Stimulated activated naive CD8-positive, alpha-beta T cell treated with anti-CD3 and anti-CD28 coated beads, Interleukin-15, Interleukin-2, amounts not matched to agents 100 U/mL and 50 U/mL, for 24 hours (primary cell): ENCODE measurements around the gene RFXANK.

Experiments
- ATAC-seq: fragments of 150-1000 bp; cut with Tn5 transposase; one replicate; pipeline ENCODE4 v1.10.0; 2021
- DNase-seq: peaks from one replicate; pipeline ENCODE4 v3.0.0; 2021

The RFXANK gene

DNA sequence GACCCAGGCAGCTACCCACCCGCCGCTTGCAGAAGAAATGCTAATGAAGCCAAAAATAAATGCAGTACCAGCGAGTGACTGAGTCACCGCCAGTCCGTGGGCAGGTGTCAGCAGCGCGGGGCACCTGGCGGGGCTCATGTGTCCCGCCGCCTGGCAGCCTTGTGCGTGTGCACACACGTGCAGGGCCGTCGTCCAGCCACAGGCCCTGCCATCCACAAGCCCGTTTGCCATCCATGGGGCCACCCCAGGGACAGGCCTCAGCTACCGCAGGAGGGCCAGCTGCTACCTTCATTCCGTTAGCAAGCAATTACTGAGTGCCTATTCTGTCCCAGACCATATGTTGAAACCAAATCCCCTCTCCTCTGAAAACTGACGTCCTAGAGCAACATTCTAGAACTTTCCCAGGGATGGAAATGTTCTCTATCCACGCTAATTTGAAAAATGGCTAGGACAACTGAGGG lies 40.2 kb downstream of the RFXANK start:
- DNase-seq (no peak), ATAC-seq (no peak)

DNA sequence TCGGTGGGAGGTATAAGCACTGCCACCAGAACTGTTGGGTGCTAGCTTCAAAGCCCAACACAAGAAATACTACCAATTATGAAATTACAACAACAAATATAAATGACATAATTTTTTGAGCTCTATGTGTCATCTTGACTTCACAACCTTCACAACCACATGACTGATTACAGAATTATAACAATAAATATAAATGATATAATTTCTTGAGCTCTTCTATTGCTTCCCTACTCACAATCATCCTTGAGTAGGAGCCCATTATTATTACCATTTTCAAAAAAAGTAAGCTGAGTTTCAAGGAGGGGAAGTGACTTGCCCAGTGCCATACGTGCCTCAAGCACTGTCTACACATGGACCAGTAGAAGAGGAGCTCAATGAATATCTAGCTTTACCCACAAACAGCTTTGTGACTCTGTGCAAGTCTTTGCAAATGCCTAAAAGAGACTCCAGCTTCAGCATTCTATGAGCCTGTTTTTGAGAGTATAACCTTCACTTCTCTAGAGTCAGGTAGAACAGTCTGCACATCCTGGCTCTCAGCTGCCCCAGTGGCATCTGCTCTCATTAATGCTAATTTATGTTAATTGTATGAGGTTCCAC lies 42.3 kb downstream of the RFXANK start:
- ATAC-seq (no peak), DNase-seq (no peak)

DNA sequence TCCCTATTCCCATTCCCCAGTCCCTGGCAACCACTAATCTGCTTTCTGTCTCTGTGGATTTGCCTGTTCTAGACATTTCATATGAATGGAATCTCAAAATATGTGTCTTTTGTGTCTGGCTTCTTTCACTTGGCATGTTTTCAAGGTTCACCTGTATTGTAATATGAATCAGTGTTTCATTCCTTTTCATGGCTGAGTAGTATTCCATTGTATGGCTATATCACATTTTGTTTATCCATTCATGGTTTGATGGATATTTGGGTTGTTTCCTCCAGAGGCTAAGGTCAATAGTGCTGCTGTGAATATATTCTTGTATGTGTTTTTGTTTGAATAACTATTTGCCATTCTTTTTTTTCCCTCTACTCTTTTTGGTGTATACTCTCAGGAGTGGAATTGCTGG lies 44.1 kb downstream of the RFXANK start:
- no peak for ATAC-seq
- DNase-seq, result no peak

DNA sequence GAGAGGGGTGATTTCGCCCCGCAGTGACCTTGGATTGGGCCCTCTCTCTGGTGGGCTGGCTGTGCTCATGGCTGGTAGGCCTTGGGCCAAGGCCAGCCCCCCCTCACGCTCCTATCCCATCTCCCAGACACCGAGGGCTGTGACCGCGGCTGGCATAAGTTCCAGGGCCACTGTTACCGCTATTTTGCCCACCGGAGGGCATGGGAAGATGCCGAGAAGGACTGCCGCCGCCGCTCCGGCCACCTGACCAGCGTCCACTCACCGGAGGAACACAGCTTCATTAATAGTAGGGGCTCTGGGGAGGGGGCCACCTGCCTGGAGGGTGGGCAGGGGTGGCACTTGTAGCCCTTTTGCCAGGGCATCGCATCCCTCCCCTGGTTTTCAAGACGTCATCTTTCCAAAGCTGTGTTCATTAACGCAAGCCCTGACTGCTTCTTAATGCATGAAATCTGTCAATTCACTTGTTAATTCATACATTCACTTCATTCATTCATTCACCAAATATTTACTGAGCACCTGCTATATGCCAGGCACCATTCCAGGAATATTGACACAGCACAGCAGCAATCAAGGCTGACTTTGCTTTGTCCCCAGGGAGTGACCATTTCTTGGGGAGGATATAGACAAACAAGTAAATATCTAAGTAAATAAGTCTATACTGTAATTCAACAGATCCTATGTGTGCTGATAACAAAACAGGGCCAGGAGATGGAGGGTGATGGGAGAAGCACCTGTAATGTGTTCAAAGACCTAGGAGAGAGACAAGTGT lies 46.3 kb downstream of the RFXANK start:
- ATAC-seq, result no peak
- DNase-seq, result no peak

DNA sequence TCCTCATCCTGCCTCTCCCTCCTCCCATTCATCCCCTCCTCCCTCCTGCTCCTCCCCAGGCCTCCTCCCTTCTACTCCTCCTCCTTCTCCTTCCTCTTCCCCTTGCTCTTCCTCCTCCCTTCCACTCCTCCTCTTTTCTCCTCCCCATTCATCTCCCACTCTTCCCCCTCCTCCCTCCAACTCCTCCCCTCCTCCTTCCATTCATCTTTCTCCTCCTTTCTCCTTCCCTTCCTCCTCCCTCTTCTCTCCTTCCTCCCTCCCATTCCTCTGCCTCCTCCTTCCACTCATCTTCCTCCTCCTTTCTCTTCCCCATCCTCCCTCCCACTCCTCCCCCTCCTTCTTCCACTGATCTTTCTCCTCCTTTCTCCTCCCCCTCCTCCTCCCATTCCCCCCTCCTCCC lies 47.6 kb downstream of the RFXANK start:
- ATAC-seq (no peak), DNase-seq (no peak)

DNA sequence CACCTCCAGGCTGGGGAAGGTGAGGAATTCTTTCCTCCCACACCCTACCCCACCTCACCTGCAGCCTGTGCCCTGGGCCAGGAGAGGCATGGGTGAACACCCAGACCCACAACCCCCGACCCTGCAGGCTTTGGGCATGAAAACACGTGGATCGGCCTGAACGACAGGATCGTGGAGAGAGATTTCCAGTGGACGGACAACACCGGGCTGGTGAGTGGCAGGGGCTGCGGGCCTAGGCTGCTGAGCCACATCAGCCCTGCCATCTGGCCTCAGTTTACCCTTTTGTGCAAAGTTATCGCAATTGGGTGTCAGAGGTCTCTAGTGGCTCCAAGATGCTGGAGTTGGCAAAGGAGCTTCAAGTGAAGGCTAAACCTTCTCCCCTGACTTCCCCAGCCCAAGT lies 48.4 kb downstream of the RFXANK start:
- no peak for ATAC-seq
- no peak for DNase-seq

DNA sequence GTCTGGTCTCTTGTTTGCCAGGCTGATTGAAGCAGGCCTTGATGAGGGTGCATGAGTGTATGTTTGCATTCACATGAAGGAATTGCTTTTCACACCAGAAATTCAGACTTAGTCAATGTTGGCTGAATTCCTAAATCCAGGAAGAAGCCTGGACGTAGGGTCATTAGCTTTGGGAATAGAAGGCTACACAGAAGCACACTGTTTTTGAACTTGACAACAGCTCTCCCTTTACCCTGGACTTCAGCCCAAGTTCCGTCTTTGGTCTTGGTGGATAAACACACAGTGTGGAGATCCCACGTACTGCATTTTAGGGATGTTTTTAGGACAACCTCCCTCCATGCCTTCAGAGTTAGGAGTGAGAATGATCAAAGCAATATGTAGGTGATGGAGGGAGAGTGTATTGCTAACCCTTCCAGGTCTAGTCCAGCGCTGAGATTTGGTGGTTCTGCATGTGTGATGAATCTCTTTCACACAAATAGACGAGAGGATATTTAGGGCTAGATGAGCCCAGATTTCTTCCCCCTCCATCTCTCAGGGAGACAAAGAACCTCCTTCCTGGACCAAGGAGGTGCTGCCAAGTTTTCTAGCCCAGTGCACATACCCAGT lies 58.2 kb downstream of the RFXANK start:
- DNase-seq, result no peak
- no peak for ATAC-seq
